GM12878 (cell line): ENCODE results near the gene ZFPM1. TPM values are rescaled to one million over a fixed set of nuclear protein-coding genes. Genes with fewer than 3 reads are reported as not detected.

ENCODE experiments used
- ATAC-seq: fragments of 200-7000 bp; cut with Tn5 transposase; 3 replicates; pipeline ENCODE4 v1.9.1; 2020; ENCODE audit warnings: mild to moderate bottlenecking, moderate library complexity
- BruUV-seq: library from RNA; stranded (reverse); fragments of 400-500 nt; replicated peaks from 2 replicates; lab custom pipeline; 2021; lab: Mats Ljungman, UMichigan
- CTCF ChIA-PET: fragments of 300-600 bp; sonication (Branson Sonifier 250); formaldehyde crosslinking; extraction: SDS; loops from one replicate; lab custom pipeline; 2021; ENCODE audit warnings: inconsistent platforms; lab: Yijun Ruan, JAX
- POLR2A ChIA-PET: fragments of 350-600 bp; formaldehyde crosslinking; extraction: SDS; loops from one replicate; lab custom pipeline; 2021; ENCODE audit warnings: inconsistent platforms; lab: Charles Lee
- RAD21 ChIA-PET: fragments of 300-600 bp; sonication (Branson Sonifier 250); formaldehyde crosslinking; loops from one replicate; lab custom pipeline; 2023; ENCODE audit warnings: antibody characterized with exemption; ENCODE audit not compliant: unreplicated experiment; lab: Charles Lee
- SMC1A ChIA-PET: fragments of 300-600 bp; sonication (Branson Sonifier 250); formaldehyde crosslinking; loops from one replicate; lab custom pipeline; 2023; ENCODE audit not compliant: unreplicated experiment, uncharacterized antibody; lab: Charles Lee
- DNase-seq: peaks from one replicate; pipeline ENCODE4 v3.0.0-alpha.2; 2011; ENCODE audit warnings: low read depth, low spot score
- FAIRE-seq: peaks from 3 replicates; lab custom pipeline; 2011; peaks lifted over from hg19 to GRCh38; lab: Jason Lieb, UNC
- H2AFZ ChIP-seq: 2 replicates; pipeline ENCODE4 v1.6.0; 2011; ENCODE audit warnings: low read depth, low read length, control low read depth; ENCODE audit not compliant: control insufficient read depth
- H3K27ac ChIP-seq: 2 replicates; pipeline ENCODE4 v1.5.1; 2011; ENCODE audit warnings: control low read depth; ENCODE audit not compliant: control insufficient read depth, insufficient read depth
- H3K27me3 ChIP-seq, 2 experiments: replicated peaks in 1 of 2; 2 replicates each; pipeline versions ENCODE4 v1.6.0 to v1.6.1; 2011; ENCODE audit warnings: low read length in 1 of 2; ENCODE audit not compliant: control insufficient read depth in 2 of 2, insufficient read depth in 2 of 2
- H3K36me3 ChIP-seq, 2 experiments: 2 replicates each; pipeline ENCODE4 v1.5.1; 2011; ENCODE audit warnings: low read length in 1 of 2; ENCODE audit not compliant: control insufficient read depth in 2 of 2, insufficient read depth in 2 of 2
- H3K4me1 ChIP-seq: 2 replicates; pipeline ENCODE4 v1.6.1; 2011; ENCODE audit warnings: mild to moderate bottlenecking, low read length, moderate library complexity, mixed read lengths; ENCODE audit not compliant: control insufficient read depth, insufficient read depth
- H3K4me2 ChIP-seq: 2 replicates; pipeline ENCODE4 v1.6.0; 2011; ENCODE audit warnings: control low read depth; ENCODE audit not compliant: control insufficient read depth, insufficient read depth
- H3K4me3 ChIP-seq: fragments of 200-600 bp; sonication (generic); 2 replicates; pipeline ENCODE4 v1.5.1; 2016
- H3K79me2 ChIP-seq: 2 replicates; pipeline ENCODE4 v1.6.0; 2011; ENCODE audit warnings: low read length; ENCODE audit not compliant: control insufficient read depth, insufficient read depth
- H3K9ac ChIP-seq: 2 replicates; pipeline ENCODE4 v1.8.0; 2011; ENCODE audit warnings: low read length, control low read depth, mixed read lengths; ENCODE audit not compliant: control insufficient read depth, insufficient read depth
- H3K9me3 ChIP-seq: replicated peaks from 3 replicates; pipeline ENCODE4 v1.5.1; 2011; ENCODE audit warnings: mild to moderate bottlenecking, low read length; ENCODE audit not compliant: control insufficient read depth, insufficient read depth
- H4K20me1 ChIP-seq: 2 replicates; pipeline ENCODE4 v1.6.0; 2011; ENCODE audit not compliant: control insufficient read depth, insufficient read depth
- BRCA1 ChIP-seq: IDR thresholded peaks from 2 replicates; pipeline ENCODE4 v1.6.1; 2011; ENCODE audit warnings: low read depth, low read length, improper control_type of control experiment
- EZH2 ChIP-seq: IDR thresholded peaks from 2 replicates; pipeline ENCODE4 v1.6.1; 2012; ENCODE audit warnings: low read depth, mild to moderate bottlenecking, control low read depth, inconsistent platforms, low read length, borderline replicate concordance; ENCODE audit not compliant: control insufficient read depth
- FOXK2 ChIP-seq: fragments of 450-650 bp; IDR thresholded peaks from 2 replicates; pipeline ENCODE4 v1.6.1; 2017; ENCODE audit warnings: mild to moderate bottlenecking, moderate library complexity
- HDAC6 ChIP-seq: fragments of 200-600 bp; sonication (generic); IDR thresholded peaks from one replicate; pipeline ENCODE4 v1.8.0; 2017; ENCODE audit warnings: antibody characterized with exemption; ENCODE audit not compliant: unreplicated experiment
- KDM1A ChIP-seq: fragments of 200-600 bp; sonication (generic); IDR thresholded peaks from 2 replicates; pipeline ENCODE4 v1.6.1; 2016; ENCODE audit warnings: borderline replicate concordance
- LARP7 ChIP-seq: fragments of 450-650 bp; IDR thresholded peaks from 2 replicates; pipeline ENCODE4 v1.6.1; 2017; ENCODE audit warnings: mild to moderate bottlenecking
- POLR2AphosphoS2 ChIP-seq: IDR thresholded peaks from 2 replicates; pipeline ENCODE4 v1.6.1; 2011; ENCODE audit warnings: low read depth, mild to moderate bottlenecking, low read length, improper control_type of control experiment, moderate library complexity
- SMAD5 ChIP-seq: IDR thresholded peaks from 2 replicates; pipeline ENCODE4 v1.6.1; 2016; ENCODE audit warnings: antibody characterized with exemption, low read depth
- ZZZ3 ChIP-seq: IDR thresholded peaks from 2 replicates; pipeline ENCODE4 v1.6.1; 2011; ENCODE audit warnings: low read depth; ENCODE audit not compliant: control insufficient read depth, insufficient read length
- WGBS: methylation state at CpG from one replicate; pipeline ENCODE4 v1.1.6; 2016; ENCODE audit warnings: low lambda C conversion rate; ENCODE audit not compliant: insufficient replicate concordance, insufficient coverage; ENCODE audit errors: missing lambda C conversion rate; 5-methylcytosine and 5-hydroxymethylcytosine counted together
- in situ Hi-C: fragments of 300-500 bp; cut with MboI; formaldehyde crosslinking; loops from 9 replicates; pipeline ENCODE4 v1.14.3; 2018; ENCODE audit warnings: mixed read lengths
- intact Hi-C: fragments of 100-400 bp; cut with micrococcal nuclease; formaldehyde crosslinking; loops from one replicate; pipeline ENCODE4 v1.14.2; 2022; ENCODE audit not compliant: unreplicated experiment
- polyA plus RNA-seq, 11 experiments: library from polyadenylated mRNA; depleted of rRNA in 4 of 11; unstranded in 6 of 11; stranded (reverse) in 5 of 11; fragments of >200 nt; fragmentation: Nextera tagmentation in 4 of 11; fragmentation: Illumina TruSeq in 1 of 11; extraction: Ambion mirVana in 4 of 11; extraction: Trizol in 1 of 11; gene quantifications; 1 replicate in 1 of 11; 2 replicates in 10 of 11; pipeline versions ENCODE4 v1.2.1 to v1.2.3, GENCODE V29; 2011 to 2016; ENCODE audit warnings: inconsistent platforms in 2 of 11, missing spikeins in 2 of 11, low read depth in 1 of 11
- total RNA-seq, 4 experiments: library from RNA; depleted of rRNA in 3 of 4; stranded (reverse); fragments of >200 nt in 3 of 4; fragmentation: Illumina TruSeq in 1 of 4; extraction: Trizol in 1 of 4; gene quantifications; 2 replicates each; pipeline versions ENCODE4 v1.2.1 to v1.2.3, GENCODE V29; 2013 to 2021
- TF ChIP-seq, protein P1 (sequence below): fragments of 150-350 bp; IDR thresholded peaks from 2 replicates; pipeline ENCODE4 v1.6.1; 2016; ENCODE audit warnings: low read depth, low read length
- TF ChIP-seq, protein P2 (sequence below): fragments of 450-650 bp; IDR thresholded peaks from 2 replicates; pipeline ENCODE4 v1.6.1; 2017; ENCODE audit warnings: mild to moderate bottlenecking
- TF ChIP-seq, protein P3 (sequence below): IDR thresholded peaks from 2 replicates; pipeline ENCODE4 v1.6.1; 2012; ENCODE audit warnings: improper control_type of control experiment, low read depth, low read length; ENCODE audit not compliant: insufficient replicate concordance

The ZFPM1 gene
- total and polyA plus RNA-seq, 10 of the 15 experiments (the other 5 are each of a cell fraction or from before 2014, with no cell fraction given), result 0.02 to 5.1 (median 0.30) TPM

DNA sequence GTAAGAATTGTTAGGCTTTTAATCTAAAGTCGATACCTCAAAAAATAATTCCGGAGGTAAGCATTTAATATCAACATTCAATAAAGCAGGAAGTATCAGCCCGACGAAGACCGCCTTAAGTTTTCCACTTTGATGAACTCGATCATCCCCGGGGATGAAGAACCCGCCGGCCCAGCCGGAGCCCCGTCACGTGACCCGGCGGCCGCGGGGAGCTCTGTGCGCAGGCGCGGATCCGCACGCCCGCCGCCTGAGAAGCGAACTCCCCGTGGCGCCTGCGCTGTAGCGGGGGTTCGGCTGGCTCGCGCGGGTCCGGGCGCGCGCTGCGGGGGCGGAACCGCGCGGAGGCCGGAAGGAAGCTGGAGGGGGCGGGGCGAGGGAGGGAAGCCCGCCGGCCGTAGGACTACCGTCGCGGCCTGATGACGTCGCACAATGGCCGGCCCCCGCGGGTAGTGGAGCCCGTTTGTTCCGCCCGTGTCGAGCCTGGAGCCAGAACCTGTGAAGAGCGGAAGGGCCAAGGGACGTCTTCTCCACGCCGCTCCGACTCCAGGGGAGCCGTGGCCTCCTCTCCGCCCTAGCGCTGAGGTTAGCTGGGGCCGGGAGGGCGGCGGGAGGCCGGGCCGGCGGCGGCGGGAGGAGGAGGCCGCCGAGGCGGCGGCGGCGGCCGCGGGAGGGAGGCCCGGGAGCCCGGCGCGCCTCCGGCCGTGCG lies 117.1 kb downstream of the ZFPM1 start, which contains the start of gene ZC3H18:
Gene ZC3H18, plus strand, starts transcription at position 419 of the 706 bp plus-strand sequence. CDS start 6,721 bp downstream, outside the sequence.
- no peaks in the 10 kb centered on the region for H3K9me3 ChIP-seq
- peak within 1 kb of the TSS; percentile 60 for H3K27ac ChIP-seq
- H3K4me2 ChIP-seq, result peak within 1 kb of the TSS; percentile 90
- 1% methylated on average over 71 of the region's 90 CpGs for WGBS
- H3K27me3 ChIP-seq, result no peaks in the 10 kb centered on the region
- ATAC-seq (peak; percentile 91), DNase-seq (peak; percentile 68), FAIRE-seq (peak; percentile 94)
- in situ Hi-C loops (loop anchor here (5.0 kb wide), 2 partner anchors 52 to 118 kb away; partner anchors contain the start of gene ZFPM1), intact Hi-C loops (no loop called here)
- no TSS peak for BruUV-seq
- H4K20me1 ChIP-seq, result no peaks in the 10 kb centered on the region; the same call in 1 of the 2 replicates
- peak within 1 kb of the TSS; percentile 75 for H3K9ac ChIP-seq
- ChIA-PET RAD21 (interaction anchor here (0.7 to 1.4 kb wide), 8 partner anchors 21 to 118 kb away, joined by 3 to 6 read pairs (median 4); no protein-coding TSS in a partner anchor), POLR2A (interaction anchor here (0.5 to 2.4 kb wide), 8 partner anchors 20 to 1087 kb away, joined by 3 to 9 read pairs (median 4); partner anchors contain the start of gene BANP), CTCF (interaction anchor here (0.6 to 2.1 kb wide), 8 partner anchors 8 to 646 kb away, joined by 3 to 7 read pairs (median 4); no protein-coding TSS in a partner anchor), SMC1A (interaction anchor here (1.1 to 2.0 kb wide), 4 partner anchors 21 to 34 kb away, joined by 3 to 5 read pairs (median 4); no protein-coding TSS in a partner anchor)
- H3K4me1 ChIP-seq, result peaks cover 5% of the 10 kb centered on the region; the same call in 1 of the 2 replicates
- H3K79me2 ChIP-seq, result peaks cover 31% of the 10 kb centered on the region
- H2AFZ ChIP-seq, result peak within 1 kb of the TSS; percentile 85
- H3K36me3 ChIP-seq, result peaks cover 0 to 1% of the 10 kb centered on the region in 2 experiments; a peak in 2 of 4 replicates
- peak within 1 kb of the TSS; percentile 98 for H3K4me3 ChIP-seq
- TF ChIP-seq HDAC6 (no peak), LARP7 (peak; percentile 70), BRCA1 (no peak), FOXK2 (no peak), POLR2AphosphoS2 (no peak), ZZZ3 (no peak), EZH2 (no peak), KDM1A (no peak), SMAD5 (peak; percentile 1; the same call in 1 of the 2 replicates)
- TF ChIP-seq, protein P1, sequence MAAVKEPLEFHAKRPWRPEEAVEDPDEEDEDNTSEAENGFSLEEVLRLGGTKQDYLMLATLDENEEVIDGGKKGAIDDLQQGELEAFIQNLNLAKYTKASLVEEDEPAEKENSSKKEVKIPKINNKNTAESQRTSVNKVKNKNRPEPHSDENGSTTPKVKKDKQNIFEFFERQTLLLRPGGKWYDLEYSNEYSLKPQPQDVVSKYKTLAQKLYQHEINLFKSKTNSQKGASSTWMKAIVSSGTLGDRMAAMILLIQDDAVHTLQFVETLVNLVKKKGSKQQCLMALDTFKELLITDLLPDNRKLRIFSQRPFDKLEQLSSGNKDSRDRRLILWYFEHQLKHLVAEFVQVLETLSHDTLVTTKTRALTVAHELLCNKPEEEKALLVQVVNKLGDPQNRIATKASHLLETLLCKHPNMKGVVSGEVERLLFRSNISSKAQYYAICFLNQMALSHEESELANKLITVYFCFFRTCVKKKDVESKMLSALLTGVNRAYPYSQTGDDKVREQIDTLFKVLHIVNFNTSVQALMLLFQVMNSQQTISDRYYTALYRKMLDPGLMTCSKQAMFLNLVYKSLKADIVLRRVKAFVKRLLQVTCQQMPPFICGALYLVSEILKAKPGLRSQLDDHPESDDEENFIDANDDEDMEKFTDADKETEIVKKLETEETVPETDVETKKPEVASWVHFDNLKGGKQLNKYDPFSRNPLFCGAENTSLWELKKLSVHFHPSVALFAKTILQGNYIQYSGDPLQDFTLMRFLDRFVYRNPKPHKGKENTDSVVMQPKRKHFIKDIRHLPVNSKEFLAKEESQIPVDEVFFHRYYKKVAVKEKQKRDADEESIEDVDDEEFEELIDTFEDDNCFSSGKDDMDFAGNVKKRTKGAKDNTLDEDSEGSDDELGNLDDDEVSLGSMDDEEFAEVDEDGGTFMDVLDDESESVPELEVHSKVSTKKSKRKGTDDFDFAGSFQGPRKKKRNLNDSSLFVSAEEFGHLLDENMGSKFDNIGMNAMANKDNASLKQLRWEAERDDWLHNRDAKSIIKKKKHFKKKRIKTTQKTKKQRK, result no peak
- TF ChIP-seq, protein P2, sequence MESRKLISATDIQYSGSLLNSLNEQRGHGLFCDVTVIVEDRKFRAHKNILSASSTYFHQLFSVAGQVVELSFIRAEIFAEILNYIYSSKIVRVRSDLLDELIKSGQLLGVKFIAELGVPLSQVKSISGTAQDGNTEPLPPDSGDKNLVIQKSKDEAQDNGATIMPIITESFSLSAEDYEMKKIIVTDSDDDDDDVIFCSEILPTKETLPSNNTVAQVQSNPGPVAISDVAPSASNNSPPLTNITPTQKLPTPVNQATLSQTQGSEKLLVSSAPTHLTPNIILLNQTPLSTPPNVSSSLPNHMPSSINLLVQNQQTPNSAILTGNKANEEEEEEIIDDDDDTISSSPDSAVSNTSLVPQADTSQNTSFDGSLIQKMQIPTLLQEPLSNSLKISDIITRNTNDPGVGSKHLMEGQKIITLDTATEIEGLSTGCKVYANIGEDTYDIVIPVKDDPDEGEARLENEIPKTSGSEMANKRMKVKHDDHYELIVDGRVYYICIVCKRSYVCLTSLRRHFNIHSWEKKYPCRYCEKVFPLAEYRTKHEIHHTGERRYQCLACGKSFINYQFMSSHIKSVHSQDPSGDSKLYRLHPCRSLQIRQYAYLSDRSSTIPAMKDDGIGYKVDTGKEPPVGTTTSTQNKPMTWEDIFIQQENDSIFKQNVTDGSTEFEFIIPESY, result no peak
- TF ChIP-seq, protein P3, sequence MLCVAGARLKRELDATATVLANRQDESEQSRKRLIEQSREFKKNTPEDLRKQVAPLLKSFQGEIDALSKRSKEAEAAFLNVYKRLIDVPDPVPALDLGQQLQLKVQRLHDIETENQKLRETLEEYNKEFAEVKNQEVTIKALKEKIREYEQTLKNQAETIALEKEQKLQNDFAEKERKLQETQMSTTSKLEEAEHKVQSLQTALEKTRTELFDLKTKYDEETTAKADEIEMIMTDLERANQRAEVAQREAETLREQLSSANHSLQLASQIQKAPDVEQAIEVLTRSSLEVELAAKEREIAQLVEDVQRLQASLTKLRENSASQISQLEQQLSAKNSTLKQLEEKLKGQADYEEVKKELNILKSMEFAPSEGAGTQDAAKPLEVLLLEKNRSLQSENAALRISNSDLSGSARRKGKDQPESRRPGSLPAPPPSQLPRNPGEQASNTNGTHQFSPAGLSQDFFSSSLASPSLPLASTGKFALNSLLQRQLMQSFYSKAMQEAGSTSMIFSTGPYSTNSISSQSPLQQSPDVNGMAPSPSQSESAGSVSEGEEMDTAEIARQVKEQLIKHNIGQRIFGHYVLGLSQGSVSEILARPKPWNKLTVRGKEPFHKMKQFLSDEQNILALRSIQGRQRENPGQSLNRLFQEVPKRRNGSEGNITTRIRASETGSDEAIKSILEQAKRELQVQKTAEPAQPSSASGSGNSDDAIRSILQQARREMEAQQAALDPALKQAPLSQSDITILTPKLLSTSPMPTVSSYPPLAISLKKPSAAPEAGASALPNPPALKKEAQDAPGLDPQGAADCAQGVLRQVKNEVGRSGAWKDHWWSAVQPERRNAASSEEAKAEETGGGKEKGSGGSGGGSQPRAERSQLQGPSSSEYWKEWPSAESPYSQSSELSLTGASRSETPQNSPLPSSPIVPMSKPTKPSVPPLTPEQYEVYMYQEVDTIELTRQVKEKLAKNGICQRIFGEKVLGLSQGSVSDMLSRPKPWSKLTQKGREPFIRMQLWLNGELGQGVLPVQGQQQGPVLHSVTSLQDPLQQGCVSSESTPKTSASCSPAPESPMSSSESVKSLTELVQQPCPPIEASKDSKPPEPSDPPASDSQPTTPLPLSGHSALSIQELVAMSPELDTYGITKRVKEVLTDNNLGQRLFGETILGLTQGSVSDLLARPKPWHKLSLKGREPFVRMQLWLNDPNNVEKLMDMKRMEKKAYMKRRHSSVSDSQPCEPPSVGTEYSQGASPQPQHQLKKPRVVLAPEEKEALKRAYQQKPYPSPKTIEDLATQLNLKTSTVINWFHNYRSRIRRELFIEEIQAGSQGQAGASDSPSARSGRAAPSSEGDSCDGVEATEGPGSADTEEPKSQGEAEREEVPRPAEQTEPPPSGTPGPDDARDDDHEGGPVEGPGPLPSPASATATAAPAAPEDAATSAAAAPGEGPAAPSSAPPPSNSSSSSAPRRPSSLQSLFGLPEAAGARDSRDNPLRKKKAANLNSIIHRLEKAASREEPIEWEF, result no peak
